Stimulated activated CD4-positive, alpha-beta T cell treated with anti-CD3 and anti-CD28 coated beads, Interleukin-4, amount 100 ng/mL, for 24 hours (primary cell): ENCODE measurements around the gene IFRD1.

Source experiments
- DNase-seq: peaks from one replicate; pipeline ENCODE4 v3.0.0-alpha.2; 2020

IFRD1 gene

DNA sequence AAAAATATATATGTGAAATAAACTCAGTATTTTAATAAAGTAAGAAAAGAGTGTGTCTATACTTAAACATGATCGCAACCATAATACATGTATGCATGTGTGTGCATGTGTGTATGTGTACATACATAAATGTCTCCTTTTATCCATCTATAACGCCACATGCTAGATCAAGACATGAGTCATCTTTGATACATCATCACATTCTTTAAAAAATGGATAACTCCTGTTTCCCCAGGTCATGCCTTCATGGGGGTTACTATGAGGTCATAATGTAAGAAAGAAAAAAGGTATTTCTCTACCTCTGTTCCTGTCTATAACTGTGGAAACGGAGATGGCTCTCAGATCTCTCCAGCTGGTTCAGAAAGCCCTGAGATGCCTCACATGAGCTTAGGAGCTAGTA, 71.7 kb downstream of the IFRD1 start:
- DNase-seq: no peak

DNA sequence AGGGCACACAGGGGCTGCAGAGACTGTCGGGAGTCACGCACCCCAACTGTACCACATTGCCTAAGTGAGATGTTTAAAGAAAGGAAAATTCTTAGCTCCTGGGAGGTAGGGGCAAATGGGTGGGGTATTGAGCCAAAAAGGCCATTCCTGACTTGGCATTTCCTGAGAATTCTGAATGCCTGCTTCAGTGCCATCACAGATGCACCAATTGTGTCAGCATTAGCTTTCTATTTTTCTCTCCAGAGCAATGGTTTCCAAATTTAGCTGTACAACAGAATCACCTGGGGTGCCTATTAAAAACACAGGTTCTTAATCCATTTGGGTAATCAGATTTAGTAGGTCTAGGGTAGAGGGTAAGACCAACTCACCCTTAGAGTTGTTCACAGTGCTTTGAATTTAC, 73.6 kb downstream of the IFRD1 start:
- no peak for DNase-seq
